Kidney (tissue), 14 donors: ENCODE measurements around the gene FAM171A1. TPM values are rescaled to one million over a fixed set of nuclear protein-coding genes. Genes with fewer than 3 reads are reported as not detected.

Experiments
- DNase-seq, 5 donors: peaks; one replicate each; pipeline ENCODE4 v3.0.0-alpha.2; 2013 to 2020
- FAIRE-seq: peaks from 2 replicates; lab custom pipeline; 2012; peaks lifted over from hg19 to GRCh38; lab: Jason Lieb, UNC
- H3K27ac ChIP-seq, 2 donors: one replicate each; pipeline ENCODE4 v1.7.0; 2013; ENCODE audit warnings: low read depth in 2 of 2, low read length in 2 of 2, inconsistent platforms in 1 of 2
- H3K27me3 ChIP-seq: one replicate; pipeline ENCODE4 v1.7.1; 2013; ENCODE audit warnings: low read length, inconsistent platforms; ENCODE audit not compliant: control insufficient read depth, insufficient read depth
- H3K36me3 ChIP-seq, 3 donors: one replicate each; pipeline versions ENCODE4 v1.7.0 to v1.7.1; 2013; ENCODE audit warnings: low read length in 3 of 3, control low read depth in 1 of 3, inconsistent platforms in 1 of 3; ENCODE audit not compliant: insufficient read depth in 3 of 3, control insufficient read depth in 2 of 3
- H3K4me1 ChIP-seq, 3 donors: one replicate each; pipeline versions ENCODE4 v1.7.0 to v1.7.1; 2013; ENCODE audit warnings: low read length in 3 of 3, inconsistent platforms in 1 of 3, low read depth in 1 of 3; ENCODE audit not compliant: control insufficient read depth in 2 of 3, insufficient read depth in 2 of 3
- H3K4me3 ChIP-seq, 3 donors: one replicate each; pipeline versions ENCODE4 v1.7.0 to v1.8.1; 2013; ENCODE audit warnings: low read length in 3 of 3, control low read depth in 1 of 3, inconsistent platforms in 1 of 3
- H3K9ac ChIP-seq, 3 donors: one replicate each; pipeline versions ENCODE4 v1.7.0 to v1.7.1; 2013; ENCODE audit warnings: low read length in 3 of 3, control low read depth in 1 of 3, inconsistent platforms in 1 of 3
- H3K9me3 ChIP-seq, 3 donors: one replicate each; pipeline versions ENCODE4 v1.7.0 to v1.7.1; 2013; ENCODE audit warnings: low read length in 3 of 3, control low read depth in 1 of 3, inconsistent platforms in 1 of 3; ENCODE audit not compliant: control insufficient read depth in 2 of 3, insufficient read depth in 1 of 3
- intact Hi-C: fragments of 100-400 bp; cut with DNase I; formaldehyde crosslinking; loops from one replicate; pipeline ENCODE4 v1.11.1; 2022
- polyA plus RNA-seq: library from polyadenylated mRNA; stranded (reverse); fragments of 350-450 nt; fragmentation: Illumina TruSeq; extraction: RNeasy Lipid Tissue Mini Kit (QIAGEN cat#74804); gene quantifications from one replicate; pipeline ENCODE4 v1.2.3, GENCODE V29; 2014; ENCODE audit warnings: low read depth, low replicate concordance; ENCODE audit not compliant: insufficient read depth
- total RNA-seq: library from RNA; stranded (reverse); fragmentation: NEBNext Ultra II Directional; extraction: Animal tissue kit (Norgen Biotek cat#: 25700); gene quantifications from one replicate; pipeline ENCODE4 v1.2.1, GENCODE V29; 2021
- TF ChIP-seq, protein P1 (sequence below): IDR thresholded peaks from 3 replicates; pipeline ENCODE4 v1.5.1; 2012; ENCODE audit warnings: mild to moderate bottlenecking, moderate library complexity, borderline replicate concordance; ENCODE audit not compliant: insufficient read depth; ENCODE audit errors: extremely low read depth
- donor health status: control.
- donor health status: control.
- donor health status: control.
- donor health status: control.
- donor health status: control.
- donor health status: DM: yes; HTN: yes; CAD: no.
- donor health status: Normal renal cell carcinoma (clear cell type).

The FAM171A1 gene
- total and polyA plus RNA-seq, 2 donors from 2014 or later, result 30.4 to 53.0 TPM

DNA sequence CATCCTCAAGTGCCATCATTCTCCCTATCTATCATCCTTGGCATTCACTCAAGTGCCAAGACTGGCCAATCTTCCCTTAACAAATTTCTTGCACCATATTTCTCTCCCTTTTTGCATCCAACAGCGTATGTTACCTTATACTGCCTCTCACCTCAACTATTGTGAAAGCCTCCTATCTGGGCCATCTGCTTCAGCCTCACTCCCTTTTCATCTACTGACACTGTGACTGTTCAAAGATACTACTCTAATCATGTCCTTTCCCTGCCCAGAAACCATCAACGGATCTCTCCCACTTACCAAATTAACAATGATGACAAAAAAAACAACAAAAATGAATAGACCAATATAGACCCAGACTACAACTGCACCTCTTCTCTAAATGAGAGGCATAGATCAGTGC, 112.0 kb downstream of the FAM171A1 start:
- DNase-seq (no peak), FAIRE-seq (no peak)
- H3K4me3 ChIP-seq, result no peak overlapping the region
- no peaks in the 10 kb centered on the region for H3K27me3 ChIP-seq
- H3K27ac ChIP-seq, result no peak overlapping the region
- intact Hi-C loops, result no loop called here
- H3K36me3 ChIP-seq, result no peaks in the 10 kb centered on the region
- TF ChIP-seq, protein P1, sequence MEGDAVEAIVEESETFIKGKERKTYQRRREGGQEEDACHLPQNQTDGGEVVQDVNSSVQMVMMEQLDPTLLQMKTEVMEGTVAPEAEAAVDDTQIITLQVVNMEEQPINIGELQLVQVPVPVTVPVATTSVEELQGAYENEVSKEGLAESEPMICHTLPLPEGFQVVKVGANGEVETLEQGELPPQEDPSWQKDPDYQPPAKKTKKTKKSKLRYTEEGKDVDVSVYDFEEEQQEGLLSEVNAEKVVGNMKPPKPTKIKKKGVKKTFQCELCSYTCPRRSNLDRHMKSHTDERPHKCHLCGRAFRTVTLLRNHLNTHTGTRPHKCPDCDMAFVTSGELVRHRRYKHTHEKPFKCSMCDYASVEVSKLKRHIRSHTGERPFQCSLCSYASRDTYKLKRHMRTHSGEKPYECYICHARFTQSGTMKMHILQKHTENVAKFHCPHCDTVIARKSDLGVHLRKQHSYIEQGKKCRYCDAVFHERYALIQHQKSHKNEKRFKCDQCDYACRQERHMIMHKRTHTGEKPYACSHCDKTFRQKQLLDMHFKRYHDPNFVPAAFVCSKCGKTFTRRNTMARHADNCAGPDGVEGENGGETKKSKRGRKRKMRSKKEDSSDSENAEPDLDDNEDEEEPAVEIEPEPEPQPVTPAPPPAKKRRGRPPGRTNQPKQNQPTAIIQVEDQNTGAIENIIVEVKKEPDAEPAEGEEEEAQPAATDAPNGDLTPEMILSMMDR, result no peak
- no peak overlapping the region for H3K9ac ChIP-seq
- H3K9me3 ChIP-seq, result no peaks in the 10 kb centered on the region
- peaks cover 0 to 6% (median 0%) of the 10 kb centered on the region in 3 donors for H3K4me1 ChIP-seq

DNA sequence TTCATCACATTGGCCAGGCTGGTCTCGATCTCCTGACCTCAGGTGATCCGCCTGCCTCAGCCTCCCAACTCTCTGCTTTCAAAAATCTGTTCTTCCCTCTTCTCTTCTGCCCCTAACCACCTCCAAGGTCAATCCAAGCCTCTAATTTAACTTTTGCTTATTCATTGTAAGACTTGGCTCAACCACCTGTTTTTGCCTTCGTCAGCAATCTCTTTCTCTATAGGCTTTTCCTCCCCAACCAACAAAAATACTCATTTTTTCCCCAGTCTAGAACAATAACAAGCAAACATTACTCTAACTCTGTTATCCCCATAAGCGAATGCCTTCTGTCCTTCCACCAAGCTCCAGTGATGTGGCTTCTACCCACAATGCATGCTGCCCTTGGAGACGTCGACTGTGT, 112.8 kb downstream of the FAM171A1 start:
- Histone ChIP-seq H3K9me3 (no peaks in the 10 kb centered on the region), H3K36me3 (no peaks in the 10 kb centered on the region), H3K4me1 (peaks cover 0 to 6% (median 0%) of the 10 kb centered on the region in 3 donors), H3K9ac (no peak overlapping the region), H3K27ac (no peak overlapping the region), H3K27me3 (no peaks in the 10 kb centered on the region), H3K4me3 (no peak overlapping the region)
- TF ChIP-seq, protein P1, result no peak
- no peak for DNase-seq
- FAIRE-seq, result no peak
- intact Hi-C loops, result no loop called here

DNA sequence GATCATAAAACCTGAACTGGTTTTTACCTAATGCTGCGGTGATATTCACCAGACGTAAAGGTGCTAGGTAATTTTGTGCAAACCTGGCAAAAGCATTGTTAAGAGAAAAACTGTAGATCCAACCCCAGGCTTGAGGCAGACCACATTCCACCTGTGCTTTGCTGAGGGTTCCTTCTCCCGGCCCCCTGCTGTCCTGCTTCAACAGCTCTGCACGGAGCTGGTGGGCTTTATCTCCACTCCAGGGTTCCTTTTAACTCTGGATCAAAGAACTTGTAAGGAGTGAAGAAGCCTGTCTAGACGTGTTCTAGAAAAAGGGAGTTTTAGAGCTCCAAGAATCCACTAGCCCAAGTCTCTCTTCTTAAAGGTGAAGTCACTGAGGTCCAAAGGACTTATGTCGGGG, 115.1 kb downstream of the FAM171A1 start:
- H3K9ac ChIP-seq, result no peak overlapping the region
- intact Hi-C loops, result no loop called here

More for the DNA sequence above, 115.1 kb downstream of the FAM171A1 start:
- peaks cover 0 to 2% (median 0%) of the 10 kb centered on the region in 3 donors for H3K36me3 ChIP-seq
- no peak overlapping the region for H3K27ac ChIP-seq
- H3K27me3 ChIP-seq, result no peaks in the 10 kb centered on the region
- DNase-seq (no peak), FAIRE-seq (no peak)
- H3K4me3 ChIP-seq, result no peak overlapping the region
- peaks cover 0 to 2% (median 0%) of the 10 kb centered on the region in 3 donors for H3K4me1 ChIP-seq
- TF ChIP-seq, protein P1, result no peak
- H3K9me3 ChIP-seq, result no peaks in the 10 kb centered on the region
